Measurements from ENCODE around the gene POLR2L. TPM values are rescaled to one million over a fixed set of nuclear protein-coding genes. Genes with fewer than 3 reads are reported as not detected.

POLR2L gene
- total RNA-seq, 1 experiment from 2014 or later, result 99.7 TPM

DNA sequence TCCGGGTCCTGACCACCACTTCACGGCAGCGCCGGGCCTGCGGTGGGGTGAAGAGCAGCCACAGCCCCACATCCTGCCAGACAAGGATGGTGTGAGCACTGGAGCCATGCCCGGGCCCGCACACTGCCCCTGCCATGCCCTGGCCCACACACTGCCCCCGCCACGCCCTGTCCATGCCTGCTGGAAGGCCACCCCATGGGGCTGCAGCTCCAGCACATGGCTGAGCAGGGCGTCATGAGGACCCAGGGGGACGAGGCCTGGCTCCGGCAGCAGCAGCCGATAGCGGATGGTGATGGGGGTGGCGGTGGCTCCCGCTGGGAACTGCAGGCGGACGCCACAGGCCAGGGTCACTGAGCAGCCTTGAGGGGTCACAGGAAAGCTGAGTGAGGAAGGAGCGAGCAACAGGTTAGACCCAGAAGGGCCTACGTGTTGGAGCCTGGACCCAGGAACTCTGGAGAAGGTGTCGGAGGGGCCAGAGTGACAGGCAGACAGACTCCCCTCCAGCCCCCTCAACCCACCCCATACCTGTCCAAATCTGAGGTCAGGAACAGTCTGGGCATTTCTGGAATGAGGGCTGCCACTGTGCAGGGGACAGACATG is 40.2 kb downstream of the POLR2L start:
- H3K4me1 ChIP-seq (replicated peaks; ENCODE audit: insufficient read depth), result peaks cover under 1% of the 10 kb centered on the region; the same call in 1 of the 2 replicates
- no peaks in the 10 kb centered on the region for H3F3A ChIP-seq (ENCODE audit: insufficient read depth, low read depth)
- H2AFZ ChIP-seq, result no peak overlapping the region
- H3K27me3 ChIP-seq (ENCODE audit: insufficient read depth, low read depth), result no peaks in the 10 kb centered on the region
- DNase-seq, result no peak
- no peak overlapping the region for H3K4me2 ChIP-seq
- H3K9me2 ChIP-seq (ENCODE audit: insufficient read depth), result no peaks in the 10 kb centered on the region
- TF ChIP-seq EZH2 (IDR thresholded peaks at IDR 0.05; ENCODE audit: low read depth), result no peak
- TF ChIP-seq, protein P1, sequence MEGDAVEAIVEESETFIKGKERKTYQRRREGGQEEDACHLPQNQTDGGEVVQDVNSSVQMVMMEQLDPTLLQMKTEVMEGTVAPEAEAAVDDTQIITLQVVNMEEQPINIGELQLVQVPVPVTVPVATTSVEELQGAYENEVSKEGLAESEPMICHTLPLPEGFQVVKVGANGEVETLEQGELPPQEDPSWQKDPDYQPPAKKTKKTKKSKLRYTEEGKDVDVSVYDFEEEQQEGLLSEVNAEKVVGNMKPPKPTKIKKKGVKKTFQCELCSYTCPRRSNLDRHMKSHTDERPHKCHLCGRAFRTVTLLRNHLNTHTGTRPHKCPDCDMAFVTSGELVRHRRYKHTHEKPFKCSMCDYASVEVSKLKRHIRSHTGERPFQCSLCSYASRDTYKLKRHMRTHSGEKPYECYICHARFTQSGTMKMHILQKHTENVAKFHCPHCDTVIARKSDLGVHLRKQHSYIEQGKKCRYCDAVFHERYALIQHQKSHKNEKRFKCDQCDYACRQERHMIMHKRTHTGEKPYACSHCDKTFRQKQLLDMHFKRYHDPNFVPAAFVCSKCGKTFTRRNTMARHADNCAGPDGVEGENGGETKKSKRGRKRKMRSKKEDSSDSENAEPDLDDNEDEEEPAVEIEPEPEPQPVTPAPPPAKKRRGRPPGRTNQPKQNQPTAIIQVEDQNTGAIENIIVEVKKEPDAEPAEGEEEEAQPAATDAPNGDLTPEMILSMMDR (conservative IDR thresholded peaks at IDR 0.05), result no peak
- BruUV-seq (replicated peaks), result no TSS peak
- CTCF ChIA-PET, result no interaction called here
- no peak overlapping the region for H3K4me3 ChIP-seq
- H3K27ac ChIP-seq, result no peak overlapping the region
- intact Hi-C loops (cut with micrococcal nuclease; ENCODE audit: unreplicated experiment), result no loop called here
- POLR2A ChIA-PET (ENCODE audit: unreplicated experiment), result no interaction called here
- H3K36me3 ChIP-seq (ENCODE audit: low read depth), result no peaks in the 10 kb centered on the region
- H3K9me3 ChIP-seq (ENCODE audit: insufficient read depth, low read depth), result no peaks in the 10 kb centered on the region
- no peaks in the 10 kb centered on the region for H3K79me2 ChIP-seq (ENCODE audit: low read depth)
- H4K20me1 ChIP-seq (ENCODE audit: insufficient read depth), result no peaks in the 10 kb centered on the region

DNA sequence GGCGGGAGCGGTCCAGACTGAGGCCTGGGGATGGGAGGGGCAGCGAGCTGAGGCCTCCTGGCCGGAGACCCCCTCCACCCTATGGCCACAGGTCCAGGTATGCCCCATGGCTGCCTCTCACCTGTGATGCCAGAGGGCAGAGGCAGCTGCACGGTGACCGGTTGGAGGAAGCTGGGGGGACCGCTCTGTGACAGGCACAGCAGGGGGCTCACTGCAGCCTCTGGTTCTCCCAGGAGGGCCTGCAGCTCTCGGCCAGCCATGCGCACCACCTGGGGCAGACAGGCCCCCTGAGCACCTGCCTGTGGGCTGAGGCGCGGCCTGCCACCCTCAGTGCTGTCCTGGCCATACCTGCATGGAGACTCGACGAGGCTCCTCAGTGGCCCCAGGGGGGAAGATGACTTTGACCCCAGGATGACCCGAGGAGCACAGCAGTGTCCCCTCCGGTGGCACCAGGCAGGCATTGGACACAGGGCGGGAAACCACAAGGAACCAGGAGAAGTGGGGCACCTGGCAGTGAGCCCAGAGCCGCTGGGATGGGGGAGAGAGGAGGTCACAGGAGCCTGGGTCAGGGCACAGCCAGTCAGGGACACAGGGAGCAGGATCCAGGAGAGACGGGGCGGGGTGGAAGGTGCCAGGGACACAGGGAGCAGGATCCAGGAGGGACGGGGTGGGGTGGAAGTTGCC is 41.1 kb downstream of the POLR2L start:
- no peak overlapping the region for H3K4me2 ChIP-seq
- POLR2A ChIA-PET (ENCODE audit: unreplicated experiment), result no interaction called here

DNA sequence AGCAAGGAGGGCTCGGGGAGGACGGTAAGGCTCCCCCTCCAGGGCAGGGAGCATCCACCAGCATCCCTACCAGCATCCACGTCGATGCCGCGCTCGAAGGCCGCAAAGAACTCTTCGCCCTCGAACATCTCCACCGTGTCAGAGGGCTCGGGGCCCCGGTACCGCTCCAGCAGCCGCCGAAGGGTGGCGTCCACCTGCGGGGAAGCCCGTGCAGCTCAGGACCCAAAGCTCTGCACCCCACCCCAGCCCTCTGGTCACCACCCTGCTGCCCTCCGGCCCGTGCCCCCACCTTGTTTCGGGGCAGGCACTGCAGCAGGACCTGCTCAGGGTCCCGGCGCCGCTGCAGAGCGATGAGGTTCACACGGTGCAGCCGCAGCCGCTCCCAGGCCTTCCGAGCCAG is 41.9 kb downstream of the POLR2L start:
- POLR2A ChIA-PET (ENCODE audit: unreplicated experiment), result no interaction called here
- H3K4me3 ChIP-seq, result no peak overlapping the region
- no peaks in the 10 kb centered on the region for H3K9me2 ChIP-seq (ENCODE audit: insufficient read depth)
- TF ChIP-seq EZH2 (IDR thresholded peaks at IDR 0.05; ENCODE audit: low read depth), result no peak
- TF ChIP-seq, protein P1 (conservative IDR thresholded peaks at IDR 0.05), result no peak
- H3K27ac ChIP-seq, result no peak overlapping the region
- no peak for DNase-seq
- CTCF ChIA-PET, result no interaction called here
- no peaks in the 10 kb centered on the region for H4K20me1 ChIP-seq (ENCODE audit: insufficient read depth)
- no peak overlapping the region for H3K4me2 ChIP-seq
- H3K4me1 ChIP-seq (replicated peaks; ENCODE audit: insufficient read depth), result peaks cover 8% of the 10 kb centered on the region
- intact Hi-C loops (cut with micrococcal nuclease; ENCODE audit: unreplicated experiment), result no loop called here
- H3K36me3 ChIP-seq (ENCODE audit: low read depth), result no peaks in the 10 kb centered on the region
- no TSS peak for BruUV-seq (replicated peaks)
- H3K9me3 ChIP-seq (ENCODE audit: insufficient read depth, low read depth), result no peaks in the 10 kb centered on the region
- peaks cover 3% of the 10 kb centered on the region; the same call in 1 of the 2 replicates for H3F3A ChIP-seq (ENCODE audit: insufficient read depth, low read depth)
- no peak overlapping the region for H2AFZ ChIP-seq
- H3K79me2 ChIP-seq (ENCODE audit: low read depth), result no peaks in the 10 kb centered on the region
- H3K27me3 ChIP-seq (ENCODE audit: insufficient read depth, low read depth), result no peaks in the 10 kb centered on the region

More for the DNA sequence above, 41.1 kb downstream of the POLR2L start:
- no peak for TF ChIP-seq EZH2 (IDR thresholded peaks at IDR 0.05; ENCODE audit: low read depth)
- TF ChIP-seq, protein P1 (conservative IDR thresholded peaks at IDR 0.05), result no peak
- H3K27ac ChIP-seq, result no peak overlapping the region
- H3K9me2 ChIP-seq (ENCODE audit: insufficient read depth), result no peaks in the 10 kb centered on the region
- CTCF ChIA-PET, result no interaction called here
- no peaks in the 10 kb centered on the region for H3K36me3 ChIP-seq (ENCODE audit: low read depth)
- H3K4me1 ChIP-seq (replicated peaks; ENCODE audit: insufficient read depth), result peaks cover 8% of the 10 kb centered on the region
- no peaks in the 10 kb centered on the region for H3K9me3 ChIP-seq (ENCODE audit: insufficient read depth, low read depth)
- no TSS peak for BruUV-seq (replicated peaks)
- no peaks in the 10 kb centered on the region for H3K79me2 ChIP-seq (ENCODE audit: low read depth)
- DNase-seq, result peak in 1 of 2 experiments; percentile 22
- no peak overlapping the region for H3K4me3 ChIP-seq
- intact Hi-C loops (cut with micrococcal nuclease; ENCODE audit: unreplicated experiment), result no loop called here
- no peaks in the 10 kb centered on the region for H3K27me3 ChIP-seq (ENCODE audit: insufficient read depth, low read depth)
- H3F3A ChIP-seq (ENCODE audit: insufficient read depth, low read depth), result peaks cover 3% of the 10 kb centered on the region; the same call in 1 of the 2 replicates
- H4K20me1 ChIP-seq (ENCODE audit: insufficient read depth), result no peaks in the 10 kb centered on the region
- H2AFZ ChIP-seq, result no peak overlapping the region

Data from PC-9 (cell line).